MM.1S (cell line): ENCODE results near the gene CAMKK1.

Experiments used
- EZH2 ChIP-seq: fragments of 300-600 bp; sonication (generic); optimal IDR thresholded peaks from 2 replicates; pipeline ENCODE3; 2017; ENCODE audit warnings: low read depth, mild to moderate bottlenecking, antibody characterized with exemption, low read length, mixed read lengths
- TF ChIP-seq, protein P1 (sequence below): fragments of 300-600 bp; sonication (generic); IDR thresholded peaks from 2 replicates; pipeline ENCODE4 v1.5.1; 2016; ENCODE audit warnings: antibody characterized with exemption, low read length, mixed read lengths

GRCh38 chr17:3903051-3903825 lies 10.4 kb upstream of the CAMKK1 start:
- TF ChIP-seq, protein P1, sequence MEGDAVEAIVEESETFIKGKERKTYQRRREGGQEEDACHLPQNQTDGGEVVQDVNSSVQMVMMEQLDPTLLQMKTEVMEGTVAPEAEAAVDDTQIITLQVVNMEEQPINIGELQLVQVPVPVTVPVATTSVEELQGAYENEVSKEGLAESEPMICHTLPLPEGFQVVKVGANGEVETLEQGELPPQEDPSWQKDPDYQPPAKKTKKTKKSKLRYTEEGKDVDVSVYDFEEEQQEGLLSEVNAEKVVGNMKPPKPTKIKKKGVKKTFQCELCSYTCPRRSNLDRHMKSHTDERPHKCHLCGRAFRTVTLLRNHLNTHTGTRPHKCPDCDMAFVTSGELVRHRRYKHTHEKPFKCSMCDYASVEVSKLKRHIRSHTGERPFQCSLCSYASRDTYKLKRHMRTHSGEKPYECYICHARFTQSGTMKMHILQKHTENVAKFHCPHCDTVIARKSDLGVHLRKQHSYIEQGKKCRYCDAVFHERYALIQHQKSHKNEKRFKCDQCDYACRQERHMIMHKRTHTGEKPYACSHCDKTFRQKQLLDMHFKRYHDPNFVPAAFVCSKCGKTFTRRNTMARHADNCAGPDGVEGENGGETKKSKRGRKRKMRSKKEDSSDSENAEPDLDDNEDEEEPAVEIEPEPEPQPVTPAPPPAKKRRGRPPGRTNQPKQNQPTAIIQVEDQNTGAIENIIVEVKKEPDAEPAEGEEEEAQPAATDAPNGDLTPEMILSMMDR, result no peak
- no peak for TF ChIP-seq EZH2
